Right forelimb (tissue), 1 donor: ENCODE data around the gene METRNL.
A peak's percentile ranks its signal among the peaks of the same experiment; 100 is the strongest.
"Not testable (repeated sequence)": the region's sequence is repeated elsewhere in the genome, so short reads cannot be mapped to it uniquely, and the experiment has no call there.

Experiments
- DNase-seq: peaks from one replicate; pipeline ENCODE4 v3.0.0-alpha.2; 2018

METRNL gene

DNA sequence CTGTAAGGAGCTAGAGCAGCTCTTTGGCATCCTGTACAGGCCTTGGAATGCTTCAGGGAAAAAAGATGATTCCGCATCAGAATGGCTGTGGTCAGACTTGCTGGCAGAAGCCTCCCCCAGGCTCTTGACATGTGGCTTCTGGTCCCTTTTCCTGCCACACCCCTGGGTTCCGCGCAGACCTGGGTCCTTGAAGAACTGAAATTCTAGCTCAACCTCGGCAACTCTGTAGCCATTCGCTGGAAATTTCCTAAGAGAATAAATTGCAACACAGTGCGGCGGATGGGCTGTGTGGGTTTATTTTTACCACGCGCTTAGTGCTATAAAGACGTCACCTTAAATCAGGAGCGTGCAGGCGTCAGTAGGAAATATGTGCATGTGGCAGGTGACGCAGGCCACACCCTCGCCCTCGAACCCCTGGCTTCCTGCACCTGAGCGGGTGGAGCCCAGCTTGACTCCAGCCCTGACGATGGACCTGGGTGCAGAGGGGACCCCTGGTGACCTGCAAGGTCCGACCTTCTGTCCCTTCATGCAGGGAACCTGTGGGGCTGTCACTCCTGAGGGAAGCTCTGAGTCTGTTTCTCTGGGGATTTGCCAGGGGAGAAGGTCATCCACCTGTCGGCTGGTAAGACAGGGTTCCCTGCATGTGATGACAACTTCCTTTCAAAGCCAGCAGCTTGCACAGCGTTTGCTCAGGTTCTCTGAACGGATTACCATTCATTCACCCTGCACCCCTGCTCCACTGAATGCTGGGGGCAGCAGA is 46.3 kb downstream of the METRNL start:
- no peak for DNase-seq

GRCh38 chr17:83126275-83126811 is 46.9 kb downstream of the METRNL start:
- no peak for DNase-seq

DNA sequence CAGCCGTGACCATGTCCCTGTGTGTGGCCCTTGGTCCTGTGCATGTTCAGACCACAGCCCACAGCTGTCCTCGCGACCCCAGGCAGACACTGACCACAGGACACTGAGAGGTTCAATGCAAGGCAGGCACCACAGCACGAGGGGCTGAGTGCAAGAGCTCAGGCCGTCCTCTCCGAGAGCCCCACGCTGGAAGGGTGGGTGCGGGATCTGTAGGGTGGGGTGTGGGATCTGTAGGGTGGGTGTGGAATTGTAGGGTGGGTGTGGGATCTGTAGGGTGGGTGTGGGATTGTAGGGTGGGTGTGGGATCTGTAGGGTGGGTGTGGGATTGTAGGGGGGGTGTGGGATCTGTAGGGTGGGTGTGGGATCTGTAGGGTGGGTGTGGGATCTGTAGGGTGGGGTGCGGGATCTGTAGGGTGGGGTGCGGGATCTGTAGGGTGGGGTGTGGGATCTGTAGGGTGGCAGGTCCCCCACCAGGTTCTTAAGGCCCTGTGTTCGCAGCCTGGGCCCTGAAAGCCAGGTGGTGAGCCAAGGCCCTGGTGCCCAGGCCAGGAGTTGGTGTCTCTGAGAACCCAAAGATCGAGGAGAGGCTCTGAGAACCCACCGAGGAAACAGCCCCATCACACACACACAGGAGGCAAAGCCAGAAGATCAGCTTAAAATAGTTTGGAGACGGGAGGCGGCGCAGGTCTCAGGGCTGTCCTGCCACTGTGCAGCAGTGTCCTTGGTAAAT is 48.2 kb downstream of the METRNL start:
- no peak for DNase-seq

DNA sequence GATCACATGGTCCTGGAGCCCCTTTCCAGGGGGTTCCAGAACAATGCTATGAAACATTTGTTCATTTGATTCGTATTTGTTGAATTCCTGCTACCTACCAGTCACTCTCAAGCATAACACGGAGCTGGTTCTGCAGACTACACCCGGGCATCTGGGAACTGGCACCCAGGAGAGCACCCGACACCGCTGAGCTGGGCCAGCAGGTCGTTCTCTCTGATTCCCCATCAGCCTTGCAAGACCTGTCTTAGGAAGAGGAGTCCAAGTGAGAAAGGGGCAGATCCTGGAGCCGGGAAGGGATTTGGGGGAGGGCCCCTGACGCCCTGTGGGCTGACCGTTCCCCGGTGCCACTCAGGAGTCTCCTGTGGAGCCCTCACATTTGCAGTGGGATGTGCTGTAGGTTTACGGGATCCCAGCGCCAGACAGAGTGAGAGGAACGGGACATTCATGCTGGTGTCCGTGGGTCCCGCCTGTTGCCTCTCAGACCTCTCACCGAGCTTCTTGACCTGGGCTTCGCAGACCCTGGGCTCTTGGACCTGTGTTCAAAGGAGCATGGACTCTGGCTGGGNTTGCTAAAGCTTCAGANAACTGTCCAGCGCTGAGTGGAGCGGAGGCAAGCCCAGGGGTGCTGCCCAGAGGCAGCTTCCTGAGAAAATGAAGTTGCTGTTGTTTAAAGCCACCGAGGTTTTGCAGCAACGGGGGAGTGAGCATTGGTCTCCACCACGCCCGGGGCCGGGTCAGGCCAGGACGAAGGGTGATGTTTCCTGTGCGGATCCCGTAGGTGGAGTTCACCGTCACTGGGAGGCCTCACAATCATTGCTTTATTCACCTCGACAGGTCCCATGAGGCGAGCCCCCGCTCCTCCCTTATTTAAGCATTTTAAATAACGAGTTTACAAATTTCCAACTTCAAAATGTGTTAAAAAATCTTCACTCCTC is 49.2 kb downstream of the METRNL start:
- no peak for DNase-seq

DNA sequence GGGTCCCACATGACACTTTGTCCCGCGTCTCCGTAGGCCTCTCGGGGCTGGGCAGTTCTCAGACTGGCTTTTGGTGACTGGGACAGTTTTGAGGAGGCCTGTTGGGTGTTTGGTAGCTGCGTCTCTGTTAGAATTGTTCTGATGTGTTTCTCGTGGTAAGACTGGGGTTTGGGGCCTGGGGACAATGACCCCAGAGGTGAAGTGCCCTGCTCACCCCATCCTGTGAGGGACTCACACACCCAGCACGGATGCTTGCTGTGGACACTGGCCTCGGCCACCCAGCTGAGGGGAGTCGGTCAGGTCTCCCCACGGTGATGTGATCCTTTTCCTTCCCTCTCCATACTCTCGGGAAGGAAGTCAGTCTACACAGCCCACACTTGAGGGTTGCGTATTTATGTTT is 50.3 kb downstream of the METRNL start:
- DNase-seq = no peak

DNA sequence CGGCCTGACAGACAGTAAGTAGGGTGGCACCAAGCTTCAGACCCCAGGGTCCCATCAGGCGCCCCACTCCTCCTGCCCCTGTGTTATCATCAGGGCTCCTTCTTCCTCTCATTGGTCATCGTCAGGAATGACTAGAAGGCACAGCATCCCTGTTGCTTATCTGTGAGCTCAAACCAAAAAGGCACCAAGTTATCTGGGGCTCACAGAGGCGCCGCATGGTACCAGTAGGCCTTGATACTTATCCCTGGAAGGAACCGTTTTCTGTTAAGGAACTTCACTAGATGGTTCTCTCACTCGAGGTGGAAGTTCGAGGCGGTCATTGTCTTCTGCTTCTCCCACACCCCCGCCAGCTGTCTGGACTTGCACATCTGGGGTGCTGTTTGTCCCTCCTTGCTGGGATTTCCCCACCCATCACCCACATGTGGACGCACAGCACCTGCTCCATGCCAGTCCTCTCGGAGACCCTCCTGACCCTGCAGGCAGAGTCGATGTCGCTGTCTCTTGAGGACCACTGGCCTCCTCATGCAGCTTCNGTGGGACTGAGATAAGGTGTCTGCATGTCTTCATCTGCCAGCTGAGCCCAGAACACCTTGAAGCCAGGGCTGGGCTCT is 52.1 kb downstream of the METRNL start:
- no peak for DNase-seq

- DNase-seq = peak; percentile 30
These were observed 53.1 kb downstream of the METRNL start for GRCh38 chr17:83132251-83133081.

DNA sequence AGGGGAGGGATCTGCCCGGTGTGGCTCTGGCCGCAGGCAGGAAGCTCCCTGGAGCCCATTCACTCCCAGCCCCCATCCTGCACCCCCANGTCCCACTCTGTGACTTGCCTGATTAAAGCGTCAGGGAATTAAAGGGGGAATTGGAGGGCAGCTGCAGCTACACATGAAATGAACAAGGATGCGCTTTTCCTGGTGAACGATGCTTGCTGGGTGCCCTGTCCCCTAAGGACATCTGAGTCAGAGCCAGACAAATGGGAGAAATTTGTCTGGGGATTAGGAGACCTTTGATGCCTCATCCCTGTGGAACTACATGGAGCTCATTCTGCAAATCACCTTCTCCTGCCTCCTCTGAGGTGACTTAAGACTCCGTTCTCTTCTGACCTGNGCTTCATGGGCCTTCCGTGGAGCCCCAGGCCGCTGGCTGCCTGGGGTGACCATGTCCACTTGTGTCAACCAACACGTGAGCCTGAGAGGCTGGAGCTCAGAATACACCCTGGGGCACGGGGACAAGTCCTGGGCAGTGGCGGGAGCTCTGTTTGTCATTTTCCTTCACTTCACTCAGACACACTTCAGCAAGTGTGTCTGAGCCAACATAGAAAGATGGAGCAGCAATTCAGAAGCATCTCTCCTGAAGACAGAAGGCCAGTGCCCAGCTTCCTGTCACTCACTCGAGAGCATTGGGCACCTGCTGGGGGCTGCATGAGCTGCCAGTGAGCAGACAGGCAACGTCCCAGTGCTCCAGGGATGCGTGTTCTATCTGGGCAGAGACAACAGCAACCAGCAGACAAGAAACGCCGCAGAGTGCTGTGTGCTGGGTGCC is 54.1 kb downstream of the METRNL start:
- DNase-seq = peak; percentile 27

GRCh38 chr17:83134456-83134855 is 55.0 kb downstream of the METRNL start:
- not testable (repeated sequence) for DNase-seq

DNA sequence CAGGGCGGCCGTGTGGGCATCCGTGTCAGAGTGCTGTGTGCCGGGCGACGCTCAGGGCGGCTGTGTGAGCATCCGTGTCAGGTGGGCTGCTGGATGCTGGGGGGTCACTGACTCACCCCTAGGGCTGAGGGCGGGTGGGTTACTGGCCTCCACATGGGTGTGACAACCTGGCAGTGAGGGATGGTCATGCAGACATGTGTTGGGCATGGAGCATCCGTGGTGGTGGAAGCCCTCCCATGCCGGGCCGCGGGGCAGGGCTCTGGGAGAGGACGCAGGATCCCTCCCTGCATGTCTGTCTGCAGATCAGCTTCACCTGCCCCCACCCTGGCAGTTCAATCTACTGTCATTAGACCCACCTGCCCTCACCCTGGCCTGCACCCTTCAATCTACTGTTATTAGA is 56.3 kb downstream of the METRNL start:
- DNase-seq = peak; percentile 36

DNA sequence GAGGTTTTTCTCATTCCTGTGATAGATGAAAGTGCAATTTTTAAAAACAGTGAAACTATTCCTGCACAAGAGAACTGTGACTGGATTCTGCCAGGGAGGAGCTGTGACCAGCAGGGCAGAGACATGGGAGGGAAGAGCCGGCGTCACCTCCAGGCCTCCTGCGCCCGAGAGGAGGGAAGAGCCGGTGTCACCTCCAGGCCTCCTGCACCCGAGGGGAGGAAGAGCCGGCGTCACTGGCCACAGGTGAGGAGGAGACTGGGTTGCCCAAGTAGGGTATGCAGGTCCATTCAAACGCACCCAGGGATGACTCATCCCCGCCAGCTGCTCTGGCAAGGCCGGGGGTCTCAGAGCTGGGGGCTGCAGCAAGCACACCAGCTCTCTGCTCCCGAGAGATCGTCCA is 56.7 kb downstream of the METRNL start:
- peak; percentile 29 for DNase-seq

GRCh38 chr17:83136931-83137330 is 57.5 kb downstream of the METRNL start:
- no peak for DNase-seq

DNA sequence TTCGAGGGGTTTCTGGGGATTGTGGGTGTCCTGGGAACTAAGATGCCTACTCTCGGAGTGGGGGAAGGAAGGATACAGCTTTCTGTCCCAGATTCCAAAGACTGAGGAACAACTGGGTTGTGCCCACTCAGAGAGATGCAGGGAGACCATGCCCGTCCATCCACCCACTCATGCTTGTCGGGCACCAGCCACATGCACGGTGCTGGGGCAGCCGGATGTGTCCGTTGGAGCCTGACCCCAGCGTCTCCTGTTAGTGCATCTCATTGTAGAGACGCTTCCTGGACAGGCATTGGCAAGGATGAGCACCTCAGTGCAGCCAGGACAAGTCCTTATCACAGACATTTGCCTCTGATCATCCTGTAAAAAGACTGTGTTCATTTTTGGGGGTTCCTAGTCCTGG is 58.1 kb downstream of the METRNL start:
- DNase-seq = no peak

DNA sequence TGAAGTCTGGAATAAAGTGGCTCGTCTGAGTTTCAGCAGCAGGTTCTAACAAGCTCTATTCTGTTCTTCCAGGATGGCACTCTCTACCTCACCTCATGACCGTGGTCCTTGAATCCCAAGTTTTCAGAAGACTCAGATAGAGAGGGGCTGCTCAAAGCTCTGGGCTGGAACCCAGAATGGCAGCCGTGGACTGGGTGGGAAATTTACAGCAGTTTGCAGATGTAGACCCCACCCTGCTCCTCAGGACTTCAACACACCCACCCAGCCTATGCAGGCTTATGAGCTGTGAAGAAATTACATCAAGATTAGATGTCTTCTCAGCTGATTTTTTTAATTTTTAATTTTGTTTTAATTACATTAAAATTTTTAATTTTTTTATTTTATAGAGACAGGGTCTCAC is 59.4 kb downstream of the METRNL start:
- peak; percentile 13 for DNase-seq

DNA sequence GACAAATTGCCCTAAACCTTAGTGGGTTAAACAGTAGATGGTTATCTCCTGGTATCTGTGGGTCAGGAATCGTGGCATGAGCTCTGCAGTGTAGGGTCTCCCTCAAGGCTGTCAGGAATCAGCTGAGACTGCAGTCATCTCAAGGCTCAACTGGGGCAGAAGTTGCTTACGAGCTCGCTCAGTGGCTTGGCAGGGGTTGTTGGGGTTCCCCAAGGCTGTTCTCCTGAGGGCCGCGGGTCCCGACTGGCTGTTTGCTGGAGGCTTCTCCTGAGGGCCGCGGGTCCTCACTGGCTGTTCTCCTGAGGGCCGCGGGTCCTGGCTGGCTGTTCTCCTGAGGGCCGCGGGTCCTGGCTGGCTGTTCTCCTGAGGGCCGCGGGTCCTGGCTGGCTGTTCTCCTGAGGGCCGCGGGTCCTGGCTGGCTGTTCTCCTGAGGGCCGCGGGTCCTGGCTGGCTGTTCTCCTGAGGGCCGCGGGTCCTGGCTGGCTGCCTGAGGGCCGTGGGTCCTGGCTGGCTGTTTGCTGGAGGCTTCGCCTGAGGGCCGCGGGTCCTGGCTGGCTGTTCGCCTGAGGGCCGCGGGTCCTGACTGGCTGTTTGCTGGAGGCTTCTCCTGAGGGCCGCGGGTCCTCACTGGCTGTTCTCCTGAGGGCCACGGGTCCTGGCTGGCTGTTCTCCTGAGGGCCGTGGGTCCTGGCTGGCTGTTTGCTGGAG is 60.3 kb downstream of the METRNL start:
- peak; percentile 24 for DNase-seq

- DNase-seq = not testable (repeated sequence)
These were observed 60.8 kb downstream of the METRNL start for GRCh38 chr17:83140249-83140566.

DNA sequence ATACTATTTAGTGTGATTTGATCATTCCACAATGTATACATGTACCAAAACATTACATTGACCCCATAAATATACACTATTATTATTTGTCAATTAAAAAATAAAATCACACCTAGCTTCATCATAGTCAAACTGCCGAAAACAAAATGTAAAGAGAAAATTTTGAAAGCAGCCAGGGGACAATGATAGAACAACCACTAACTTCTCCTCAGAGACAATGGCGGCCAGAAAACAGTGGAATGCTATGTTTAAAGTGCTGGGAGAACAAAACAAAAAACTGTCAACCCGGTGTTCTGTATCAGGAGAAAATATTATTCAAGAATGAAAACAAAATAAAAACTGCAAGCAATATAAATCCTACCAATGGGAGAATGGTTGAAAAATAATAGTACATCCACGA is 63.2 kb downstream of the METRNL start:
- DNase-seq = no peak

GRCh38 chr17:83143817-83144231 is 64.4 kb downstream of the METRNL start:
- DNase-seq = peak; percentile 21
